GM19455 (cell line): Measurements from ENCODE around the gene UBE2E2.

Experiments used
- ATAC-seq: cut with Tn5 transposase; IDR thresholded peaks from one replicate; pipeline ENCODE4 v1.9.1; 2021; ENCODE audit not compliant: unreplicated experiment

UBE2E2 gene

GRCh38 chr3:23501201-23501802 lies 298.2 kb downstream of the UBE2E2 start:
- no peak for ATAC-seq

- no peak for ATAC-seq
Observed at GRCh38 chr3:23508464-23508863, 305.3 kb downstream of the UBE2E2 start.

GRCh38 chr3:23518441-23518840 lies 315.3 kb downstream of the UBE2E2 start:
- no peak for ATAC-seq

GRCh38 chr3:23519314-23520208 lies 316.4 kb downstream of the UBE2E2 start:
- no peak for ATAC-seq

GRCh38 chr3:23527326-23527725 lies 324.2 kb downstream of the UBE2E2 start:
- no peak for ATAC-seq

GRCh38 chr3:23533596-23533995 lies 330.5 kb downstream of the UBE2E2 start:
- ATAC-seq: no peak

- no peak for ATAC-seq
Observed at GRCh38 chr3:23533996-23534395, 330.9 kb downstream of the UBE2E2 start.

- ATAC-seq: no peak
Observed at GRCh38 chr3:23537101-23537551, 334.0 kb downstream of the UBE2E2 start.

GRCh38 chr3:23539185-23539584 lies 336.1 kb downstream of the UBE2E2 start:
- ATAC-seq: no peak

- ATAC-seq: no peak
Observed at GRCh38 chr3:23540600-23540999, 337.5 kb downstream of the UBE2E2 start.

GRCh38 chr3:23542079-23542478 lies 339.0 kb downstream of the UBE2E2 start:
- ATAC-seq: no peak

- ATAC-seq: no peak
Observed at GRCh38 chr3:23546181-23546580, 343.1 kb downstream of the UBE2E2 start.

- no peak for ATAC-seq
Observed at GRCh38 chr3:23547905-23548650, 345.0 kb downstream of the UBE2E2 start.

- no peak for ATAC-seq
Observed at GRCh38 chr3:23548706-23549105, 345.6 kb downstream of the UBE2E2 start.

- ATAC-seq: no peak
Observed at GRCh38 chr3:23549148-23549910, 346.2 kb downstream of the UBE2E2 start.

GRCh38 chr3:23550402-23550801 lies 347.3 kb downstream of the UBE2E2 start:
- ATAC-seq: peak; percentile 89

- no peak for ATAC-seq
Observed at GRCh38 chr3:23552506-23552905, 349.4 kb downstream of the UBE2E2 start.

GRCh38 chr3:23553353-23553752 lies 350.2 kb downstream of the UBE2E2 start:
- ATAC-seq: no peak

GRCh38 chr3:23565041-23565775 lies 362.1 kb downstream of the UBE2E2 start:
- ATAC-seq: no peak

- ATAC-seq: no peak
Observed at GRCh38 chr3:23566499-23566898, 363.4 kb downstream of the UBE2E2 start.
